NCI-H446 treated with DMSO at 0.1 percent for 48 hours (cell line): Measurements from ENCODE around the gene ARID1A.

Source experiments
- DNase-seq: peaks from one replicate; lab custom pipeline; 2025; lab: John Stamatoyannopoulos, UW

ARID1A gene

DNA sequence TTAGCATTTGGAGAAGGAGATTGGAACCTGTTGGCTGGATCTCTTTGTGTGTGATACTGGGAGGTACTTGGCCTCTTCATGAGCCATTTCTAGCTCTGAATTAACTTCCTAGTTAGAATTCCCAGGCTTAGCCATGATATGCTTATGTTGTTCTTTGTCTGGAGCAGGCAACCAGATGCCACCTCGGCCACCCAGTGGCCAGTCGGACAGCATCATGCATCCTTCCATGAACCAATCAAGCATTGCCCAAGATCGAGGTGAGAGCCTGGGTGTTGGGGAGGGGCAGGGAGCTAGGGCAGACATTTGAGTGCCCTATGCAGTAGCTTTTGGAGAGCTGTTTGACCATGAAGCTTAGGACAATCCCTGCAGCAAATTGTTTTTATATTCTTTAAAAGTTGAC, 65.4 kb downstream of the ARID1A start:
- DNase-seq, result no peak

- no peak for DNase-seq
Measured at GRCh38 chr1:26767714-26768113, 71.9 kb downstream of the ARID1A start.

GRCh38 chr1:26768755-26769154, 72.9 kb downstream of the ARID1A start:
- peak; percentile 10 for DNase-seq

GRCh38 chr1:26771285-26771642, 75.4 kb downstream of the ARID1A start:
- no peak for DNase-seq

DNA sequence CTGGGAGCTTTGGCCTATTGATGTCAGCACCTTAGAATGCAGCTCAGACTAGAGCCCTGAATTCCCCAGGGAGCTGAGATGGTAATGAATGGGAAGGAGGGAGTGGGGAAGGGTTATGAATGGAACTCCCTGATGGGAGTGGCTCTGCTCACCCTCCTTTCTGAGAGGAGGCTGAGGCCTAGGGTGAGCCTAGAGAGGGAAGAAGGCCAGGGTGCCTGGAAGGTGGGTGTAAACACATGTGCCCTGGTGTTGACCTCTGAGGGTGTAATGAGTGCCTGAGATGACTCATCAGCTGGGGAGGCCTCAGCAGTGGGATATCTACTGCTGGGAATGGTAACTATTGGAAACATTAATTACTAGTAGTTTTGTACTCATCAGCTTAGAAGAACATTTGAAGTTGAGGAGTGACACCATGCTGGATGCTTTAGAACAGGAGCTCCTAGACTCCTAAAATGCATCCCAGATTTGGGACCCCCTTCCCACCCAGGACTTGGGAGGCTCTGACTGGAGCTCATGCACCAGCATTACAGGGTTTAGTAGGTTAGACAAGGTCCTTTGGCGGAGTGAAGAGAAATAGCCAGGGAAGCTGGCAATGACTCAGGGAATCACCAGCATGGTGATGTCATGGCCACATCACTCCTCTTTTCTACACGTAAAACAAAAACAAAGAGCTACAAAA, 76.0 kb downstream of the ARID1A start:
- DNase-seq, result no peak

DNA sequence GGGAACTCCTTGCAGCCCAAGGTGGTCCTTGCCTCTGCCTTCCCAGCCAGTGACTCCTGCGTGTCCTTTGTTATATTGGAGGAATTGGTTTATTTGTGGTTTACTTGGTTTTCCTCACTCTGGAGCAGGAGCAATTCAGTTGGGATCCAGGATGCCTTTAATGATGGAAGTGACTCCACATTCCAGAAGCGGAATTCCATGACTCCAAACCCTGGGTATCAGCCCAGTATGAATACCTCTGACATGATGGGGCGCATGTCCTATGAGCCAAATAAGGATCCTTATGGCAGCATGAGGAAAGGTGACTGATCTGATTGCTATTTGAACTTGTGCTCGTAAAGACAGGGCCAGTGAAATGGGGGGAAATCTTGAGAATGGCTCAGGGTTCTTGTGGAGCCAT, 76.9 kb downstream of the ARID1A start:
- no peak for DNase-seq

GRCh38 chr1:26774462-26774861, 78.6 kb downstream of the ARID1A start:
- no peak for DNase-seq

- DNase-seq, result no peak
Measured at GRCh38 chr1:26775666-26776065, 79.9 kb downstream of the ARID1A start.

- no peak for DNase-seq
Measured at GRCh38 chr1:26779098-26779668, 83.4 kb downstream of the ARID1A start.

- no peak for DNase-seq
Measured at GRCh38 chr1:26780344-26780957, 84.6 kb downstream of the ARID1A start.

DNA sequence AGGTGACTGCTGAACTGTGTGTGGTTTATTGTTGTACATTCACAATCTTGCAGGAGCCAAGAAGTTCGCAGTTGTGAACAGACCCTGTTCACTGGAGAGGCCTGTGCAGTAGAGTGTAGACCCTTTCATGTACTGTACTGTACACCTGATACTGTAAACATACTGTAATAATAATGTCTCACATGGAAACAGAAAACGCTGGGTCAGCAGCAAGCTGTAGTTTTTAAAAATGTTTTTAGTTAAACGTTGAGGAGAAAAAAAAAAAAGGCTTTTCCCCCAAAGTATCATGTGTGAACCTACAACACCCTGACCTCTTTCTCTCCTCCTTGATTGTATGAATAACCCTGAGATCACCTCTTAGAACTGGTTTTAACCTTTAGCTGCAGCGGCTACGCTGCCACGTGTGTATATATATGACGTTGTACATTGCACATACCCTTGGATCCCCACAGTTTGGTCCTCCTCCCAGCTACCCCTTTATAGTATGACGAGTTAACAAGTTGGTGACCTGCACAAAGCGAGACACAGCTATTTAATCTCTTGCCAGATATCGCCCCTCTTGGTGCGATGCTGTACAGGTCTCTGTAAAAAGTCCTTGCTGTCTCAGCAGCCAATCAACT, 85.5 kb downstream of the ARID1A start:
- DNase-seq, result no peak

GRCh38 chr1:26782521-26783212, 86.9 kb downstream of the ARID1A start:
- no peak for DNase-seq

DNA sequence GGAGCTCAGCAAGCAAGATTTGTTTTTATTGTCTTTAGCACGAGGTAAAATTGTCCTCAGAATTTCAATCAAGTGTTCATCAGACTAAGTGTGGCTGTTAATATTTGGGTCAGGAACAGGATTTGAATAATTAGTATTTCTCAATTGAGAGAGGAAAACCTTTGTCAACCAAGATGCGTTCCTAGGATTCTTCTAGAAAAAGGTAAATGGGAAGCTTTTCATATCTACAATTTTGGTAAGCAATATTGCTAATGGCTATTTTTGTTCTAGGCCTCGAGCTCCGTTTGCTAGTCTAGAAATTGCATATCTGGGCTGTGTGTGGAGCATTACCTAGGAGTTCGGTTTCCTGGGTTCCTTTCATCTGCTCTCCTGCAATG, 87.8 kb downstream of the ARID1A start:
- no peak for DNase-seq

DNA sequence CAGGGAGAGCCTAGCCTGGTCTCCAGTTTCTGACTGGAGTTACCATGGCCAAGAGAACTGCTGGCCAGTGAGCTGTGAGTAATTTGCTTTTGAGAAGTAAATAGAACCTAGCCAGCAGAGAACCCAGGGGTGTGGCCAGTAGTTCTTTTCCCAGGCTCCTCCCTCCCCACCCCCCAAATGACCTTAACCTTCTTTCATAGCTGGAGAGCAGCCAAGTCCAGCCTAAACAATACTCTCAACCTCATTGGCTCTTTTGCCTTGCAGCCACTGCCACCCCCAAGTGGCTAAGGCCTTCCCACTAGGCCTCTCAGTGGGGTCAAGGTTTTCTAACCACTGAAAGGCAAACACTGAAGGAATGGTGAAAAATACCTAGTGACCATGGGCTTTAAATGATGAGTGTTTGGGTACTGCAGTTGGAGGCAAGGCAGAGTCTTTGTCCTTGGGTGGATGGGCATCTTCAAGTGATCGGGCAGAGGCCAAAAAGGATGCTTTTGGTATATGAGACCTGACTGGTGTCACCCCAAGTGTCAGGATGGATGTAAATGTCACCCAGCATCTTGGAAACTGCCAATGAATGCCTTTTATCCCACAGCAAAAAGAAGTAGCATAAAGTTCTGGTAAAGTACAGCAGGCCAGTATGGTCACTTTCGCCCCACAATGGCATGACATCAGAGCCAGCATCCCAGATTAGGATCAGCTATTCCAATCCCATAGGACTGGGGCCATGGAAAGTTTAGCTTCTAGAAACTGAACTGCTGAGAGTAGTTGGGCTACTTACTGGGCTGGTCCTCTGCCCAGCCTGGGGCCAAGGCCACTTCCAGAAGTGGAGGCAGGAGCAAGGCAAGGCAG, 88.4 kb downstream of the ARID1A start:
- no peak for DNase-seq

- no peak for DNase-seq
Measured at GRCh38 chr1:26784886-26785285, 89.1 kb downstream of the ARID1A start.

- DNase-seq, result no peak
Measured at GRCh38 chr1:26785611-26786436, 90.0 kb downstream of the ARID1A start.

DNA sequence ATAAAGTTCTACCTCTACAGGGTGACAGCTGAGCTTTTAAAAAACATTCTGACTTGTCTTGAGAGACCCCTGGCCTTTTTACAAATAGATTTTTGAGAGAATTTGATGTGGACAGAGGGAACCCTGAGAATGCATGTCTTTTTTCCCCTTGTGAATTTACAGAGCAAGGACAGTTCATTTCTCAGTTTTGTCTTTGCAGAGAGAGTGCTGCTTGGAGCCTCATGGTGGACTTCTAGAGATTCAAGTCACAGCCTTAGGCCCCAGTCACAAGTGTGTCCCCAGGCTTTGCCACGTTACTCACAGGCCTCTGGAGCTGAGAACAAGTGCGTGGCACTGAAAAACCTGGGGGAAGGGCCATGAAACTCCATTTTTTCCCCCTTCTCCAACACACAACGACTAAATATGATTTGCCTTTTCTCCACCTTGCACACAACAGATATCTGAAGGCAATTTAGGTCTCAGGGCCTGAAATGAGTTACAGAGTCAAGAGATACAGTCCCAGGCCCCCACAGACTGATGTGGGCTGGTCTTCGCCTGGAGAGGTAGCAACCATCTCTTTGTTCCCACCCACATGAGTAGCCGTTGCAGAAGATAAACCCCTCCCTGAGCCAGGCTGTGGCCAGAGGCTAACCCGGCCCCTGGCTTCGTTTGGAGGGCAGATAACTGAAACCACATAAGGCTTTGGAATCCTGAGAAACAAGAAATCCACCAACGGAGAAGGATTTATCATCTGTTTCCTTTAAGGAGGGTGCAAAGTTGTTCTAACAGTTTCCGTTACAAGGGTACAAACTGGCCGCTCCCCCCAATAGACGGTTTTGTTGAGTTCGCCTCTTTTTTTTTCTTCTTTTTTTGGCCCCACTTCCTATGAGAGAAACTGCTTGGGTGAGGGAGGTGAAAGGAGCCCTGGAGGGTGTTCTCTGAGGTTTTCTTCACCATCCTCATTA, 90.9 kb downstream of the ARID1A start:
- DNase-seq, result no peak

DNA sequence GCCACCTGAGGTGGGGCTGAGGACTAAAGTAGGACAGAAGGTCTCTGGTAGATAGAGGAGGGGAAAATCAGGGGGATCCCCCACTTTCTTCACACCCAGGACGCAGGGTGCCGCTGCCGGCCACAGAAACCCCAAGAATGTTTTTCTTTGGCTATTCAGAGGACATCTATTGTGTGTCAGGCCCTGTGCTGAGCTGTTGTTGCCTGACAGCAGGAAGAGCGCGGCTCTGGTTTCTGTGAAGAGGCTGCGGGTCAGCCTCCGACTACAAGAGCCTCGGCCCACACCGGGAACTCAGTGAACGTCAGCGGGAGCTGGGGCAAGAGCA, 91.5 kb downstream of the ARID1A start:
- DNase-seq, result no peak

- DNase-seq, result peak; percentile 75
Measured at GRCh38 chr1:26787706-26788514, 92.1 kb downstream of the ARID1A start, which contains the start of gene PIGV. Gene PIGV (plus strand): TSS chr1:26787950. CDS start chr1:26790816, 2,866 bp downstream.
